Kidney (tissue), 14 donors: ENCODE data around the gene ADAM8. TPM values are rescaled to one million over a fixed set of nuclear protein-coding genes. Genes with fewer than 3 reads are reported as not detected.

Experiments
- DNase-seq, 5 donors: peaks; one replicate each; pipeline ENCODE4 v3.0.0-alpha.2; 2013 to 2020
- FAIRE-seq: peaks from 2 replicates; lab custom pipeline; 2012; peaks lifted over from hg19 to GRCh38; lab: Jason Lieb, UNC
- H3K27ac ChIP-seq, 2 donors: one replicate each; pipeline ENCODE4 v1.7.0; 2013; ENCODE audit warnings: low read depth in 2 of 2, low read length in 2 of 2, inconsistent platforms in 1 of 2
- H3K27me3 ChIP-seq: one replicate; pipeline ENCODE4 v1.7.1; 2013; ENCODE audit warnings: low read length, inconsistent platforms; ENCODE audit not compliant: control insufficient read depth, insufficient read depth
- H3K36me3 ChIP-seq, 3 donors: one replicate each; pipeline versions ENCODE4 v1.7.0 to v1.7.1; 2013; ENCODE audit warnings: low read length in 3 of 3, control low read depth in 1 of 3, inconsistent platforms in 1 of 3; ENCODE audit not compliant: insufficient read depth in 3 of 3, control insufficient read depth in 2 of 3
- H3K4me1 ChIP-seq, 3 donors: one replicate each; pipeline versions ENCODE4 v1.7.0 to v1.7.1; 2013; ENCODE audit warnings: low read length in 3 of 3, inconsistent platforms in 1 of 3, low read depth in 1 of 3; ENCODE audit not compliant: control insufficient read depth in 2 of 3, insufficient read depth in 2 of 3
- H3K4me3 ChIP-seq, 3 donors: one replicate each; pipeline versions ENCODE4 v1.7.0 to v1.8.1; 2013; ENCODE audit warnings: low read length in 3 of 3, control low read depth in 1 of 3, inconsistent platforms in 1 of 3
- H3K9ac ChIP-seq, 3 donors: one replicate each; pipeline versions ENCODE4 v1.7.0 to v1.7.1; 2013; ENCODE audit warnings: low read length in 3 of 3, control low read depth in 1 of 3, inconsistent platforms in 1 of 3
- H3K9me3 ChIP-seq, 3 donors: one replicate each; pipeline versions ENCODE4 v1.7.0 to v1.7.1; 2013; ENCODE audit warnings: low read length in 3 of 3, control low read depth in 1 of 3, inconsistent platforms in 1 of 3; ENCODE audit not compliant: control insufficient read depth in 2 of 3, insufficient read depth in 1 of 3
- CTCF ChIP-seq: IDR thresholded peaks from 3 replicates; pipeline ENCODE4 v1.5.1; 2012; ENCODE audit warnings: mild to moderate bottlenecking, moderate library complexity, borderline replicate concordance; ENCODE audit not compliant: insufficient read depth; ENCODE audit errors: extremely low read depth
- intact Hi-C: fragments of 100-400 bp; cut with DNase I; formaldehyde crosslinking; loops from one replicate; pipeline ENCODE4 v1.11.1; 2022
- polyA plus RNA-seq: library from polyadenylated mRNA; stranded (reverse); fragments of 350-450 nt; fragmentation: Illumina TruSeq; extraction: RNeasy Lipid Tissue Mini Kit (QIAGEN cat#74804); gene quantifications from one replicate; pipeline ENCODE4 v1.2.3, GENCODE V29; 2014; ENCODE audit warnings: low read depth, low replicate concordance; ENCODE audit not compliant: insufficient read depth
- total RNA-seq: library from RNA; stranded (reverse); fragmentation: NEBNext Ultra II Directional; extraction: Animal tissue kit (Norgen Biotek cat#: 25700); gene quantifications from one replicate; pipeline ENCODE4 v1.2.1, GENCODE V29; 2021
- donor health status: control.
- donor health status: control.
- donor health status: control.
- donor health status: control.
- donor health status: control.
- donor health status: DM: yes; HTN: yes; CAD: no.
- donor health status: Normal renal cell carcinoma (clear cell type).

The ADAM8 gene
- total and polyA plus RNA-seq, 2 donors from 2014 or later: 3.4 to 16.6 TPM

- Histone ChIP-seq H3K9ac (no peak overlapping the region), H3K9me3 (no peaks in the 10 kb centered on the region), H3K36me3 (no peaks in the 10 kb centered on the region), H3K4me1 (peaks cover 0 to 16% (median 0%) of the 10 kb centered on the region in 3 donors), H3K27ac (no peak overlapping the region), H3K4me3 (no peak overlapping the region), H3K27me3 (no peaks in the 10 kb centered on the region)
- no peak for TF ChIP-seq CTCF
- DNase-seq (no peak), FAIRE-seq (no peak)
- intact Hi-C loops: no loop called here
Measured at GRCh38 chr10:133258066-133258817, 18.4 kb downstream of the ADAM8 start.

- Histone ChIP-seq H3K4me3 (no peak overlapping the region), H3K4me1 (peaks cover 0 to 13% (median 0%) of the 10 kb centered on the region in 3 donors), H3K27ac (no peak overlapping the region), H3K36me3 (no peaks in the 10 kb centered on the region), H3K9ac (no peak overlapping the region), H3K27me3 (no peaks in the 10 kb centered on the region), H3K9me3 (no peaks in the 10 kb centered on the region)
- FAIRE-seq: no peak
- intact Hi-C loops: no loop called here
- TF ChIP-seq CTCF: peak; percentile 53
- peak in 3 of 5 donors; percentile 74 to 90 (median 75) for DNase-seq
Measured at GRCh38 chr10:133257489-133258065, 19.1 kb downstream of the ADAM8 start.

- Histone ChIP-seq H3K9me3 (no peaks in the 10 kb centered on the region), H3K4me3 (no peak overlapping the region), H3K9ac (no peak overlapping the region), H3K27ac (no peak overlapping the region), H3K4me1 (peaks cover 0 to 7% (median 0%) of the 10 kb centered on the region in 3 donors), H3K36me3 (no peaks in the 10 kb centered on the region), H3K27me3 (no peaks in the 10 kb centered on the region)
- DNase-seq: no peak
- no peak for FAIRE-seq
- no peak for TF ChIP-seq CTCF
- intact Hi-C loops: no loop called here
Measured at GRCh38 chr10:133255323-133255722, 21.3 kb downstream of the ADAM8 start.
